GM21529 (cell line): Measurements from ENCODE around the gene USP49.

Source experiments
- ATAC-seq: cut with Tn5 transposase; IDR thresholded peaks from one replicate; pipeline ENCODE4 v1.9.1; 2021; ENCODE audit not compliant: unreplicated experiment

USP49 gene

DNA sequence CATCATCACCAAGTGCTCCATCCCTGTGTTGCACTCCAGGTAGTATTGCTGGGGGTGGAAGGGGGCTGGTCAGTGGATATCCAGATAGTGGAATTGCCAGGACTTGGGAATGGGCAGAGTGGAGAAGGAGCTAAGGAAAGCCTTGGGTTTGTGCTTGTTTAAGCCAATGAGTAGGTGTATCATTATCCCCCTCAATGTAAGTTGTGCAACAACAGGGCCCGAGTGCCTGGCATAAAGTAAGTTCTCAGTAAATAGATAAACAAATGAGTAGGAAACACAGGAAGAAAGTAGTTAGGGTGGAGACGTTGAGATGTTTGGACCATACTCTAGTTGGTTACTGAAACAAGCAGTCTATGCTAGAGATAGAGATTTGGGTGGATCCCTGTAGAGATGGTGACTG is 36.6 kb upstream of the USP49 start:
- no peak for ATAC-seq

DNA sequence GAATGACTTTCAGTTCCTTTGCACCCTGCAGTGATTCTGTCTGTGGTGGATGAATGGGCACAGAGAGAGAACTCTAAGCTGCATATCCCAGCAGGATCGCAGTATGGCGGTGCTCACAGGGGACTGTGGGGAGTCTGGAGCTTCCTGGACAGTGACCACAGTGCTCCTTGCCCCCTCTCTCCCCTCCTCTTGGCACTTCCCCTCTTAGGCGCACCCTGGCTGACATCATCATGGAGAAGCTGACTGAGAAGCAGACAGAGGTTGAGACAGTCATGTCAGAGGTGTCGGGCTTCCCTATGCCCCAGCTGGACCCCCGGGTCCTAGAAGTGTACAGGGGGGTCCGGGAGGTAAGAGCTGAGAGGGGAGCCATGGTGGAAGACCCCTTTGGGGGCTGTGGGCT is 34.7 kb upstream of the USP49 start:
- no peak for ATAC-seq

DNA sequence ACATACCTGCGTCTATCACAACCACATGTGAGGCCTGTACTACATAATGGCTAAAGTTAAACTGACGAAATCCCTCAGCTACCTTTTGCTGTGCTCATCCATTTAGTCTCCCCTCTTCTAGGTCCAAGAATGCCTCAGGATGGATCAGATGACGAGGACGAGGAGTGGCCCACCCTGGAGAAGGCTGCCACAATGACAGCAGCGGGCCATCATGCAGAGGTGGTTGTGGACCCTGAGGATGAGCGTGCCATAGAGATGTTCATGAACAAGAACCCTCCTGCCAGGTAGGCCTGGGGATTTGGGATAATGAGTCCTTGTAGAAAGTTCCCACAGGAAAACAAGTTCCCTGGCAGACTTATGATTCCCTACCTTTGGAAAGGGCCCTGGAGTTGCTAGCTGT is 32.1 kb upstream of the USP49 start:
- no peak for ATAC-seq

DNA sequence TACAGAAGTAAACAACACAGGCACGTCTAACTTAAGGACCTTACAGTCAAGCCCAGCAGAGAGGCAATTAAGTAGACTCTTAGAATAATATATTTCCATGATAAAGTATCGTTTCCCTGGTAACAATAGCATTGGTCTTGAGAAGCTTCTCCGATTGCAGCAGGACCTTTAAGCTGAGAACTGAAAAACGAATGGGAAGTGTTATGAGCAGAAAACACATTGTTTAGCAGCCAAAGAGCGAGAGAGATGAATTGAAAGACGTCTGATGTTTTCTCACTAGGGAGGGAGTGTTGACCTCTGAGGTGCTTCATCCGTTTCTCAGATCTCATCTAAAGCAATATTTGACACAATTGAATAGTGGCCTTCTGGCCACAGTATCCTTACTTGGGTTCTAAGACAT is 27.0 kb upstream of the USP49 start:
- no peak for ATAC-seq

DNA sequence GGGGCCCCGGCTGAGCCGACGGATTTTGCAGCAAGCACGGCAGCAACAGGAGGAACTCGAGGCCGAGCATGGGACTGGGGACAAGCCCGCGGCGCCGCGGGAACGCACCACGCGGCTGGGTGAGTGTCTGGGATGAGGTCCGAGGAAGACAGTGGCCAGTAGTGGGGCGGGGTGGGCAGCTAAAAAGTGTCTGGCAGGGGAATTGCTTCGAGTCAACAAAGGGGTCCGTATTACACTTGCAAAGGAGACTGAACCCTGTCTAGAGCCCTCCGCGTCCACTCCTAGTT is 26.5 kb upstream of the USP49 start:
- ATAC-seq = no peak

DNA sequence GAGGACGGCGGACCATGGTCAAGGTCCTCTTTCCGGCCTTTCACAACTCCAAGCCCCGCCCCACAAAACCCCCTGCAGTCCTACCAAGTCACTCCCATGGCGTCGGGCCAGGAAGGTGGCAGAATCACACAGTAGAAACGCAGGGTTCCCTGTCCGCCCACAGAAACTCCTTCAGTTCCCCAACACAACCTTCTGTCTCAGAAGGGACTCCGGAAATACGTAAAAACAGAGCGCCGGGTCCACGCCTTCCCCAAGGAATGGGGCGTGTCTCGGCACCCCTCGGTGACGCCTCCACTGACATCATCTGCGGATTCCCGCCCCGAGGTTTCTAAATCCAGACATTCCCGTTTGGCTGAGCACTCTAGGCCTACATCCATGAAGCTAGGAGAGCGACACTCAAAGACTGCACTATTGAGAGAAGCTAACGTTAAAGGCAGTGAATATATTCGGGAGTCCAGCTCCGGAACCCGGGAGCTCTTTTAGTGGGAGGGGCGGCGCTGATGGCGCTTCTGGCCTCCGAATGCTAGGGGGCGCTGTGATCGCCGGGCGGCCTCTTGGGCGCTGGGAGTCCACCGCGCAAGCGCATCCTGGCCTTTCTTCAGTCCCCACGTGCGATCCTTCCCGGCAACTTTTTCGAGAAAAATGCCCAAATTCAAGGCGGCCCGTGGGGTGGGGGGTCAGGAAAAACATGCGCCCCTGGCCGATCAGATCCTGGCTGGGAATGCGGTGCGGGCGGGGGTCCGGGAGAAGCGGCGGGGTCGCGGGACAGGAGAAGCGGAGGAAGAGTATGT is 25.9 kb upstream of the USP49 start, which contains the start of the genes BYSL and MED20:
Gene BYSL, plus strand, starts transcription at position 579 of the 791 bp plus-strand sequence. Its CDS starts 64 bp downstream, at position 643.
Gene MED20, minus strand, starts transcription at position 219 of the 791 bp plus-strand sequence. Its CDS starts 121 bp downstream, at position 98.
- ATAC-seq = peak; percentile 90

DNA sequence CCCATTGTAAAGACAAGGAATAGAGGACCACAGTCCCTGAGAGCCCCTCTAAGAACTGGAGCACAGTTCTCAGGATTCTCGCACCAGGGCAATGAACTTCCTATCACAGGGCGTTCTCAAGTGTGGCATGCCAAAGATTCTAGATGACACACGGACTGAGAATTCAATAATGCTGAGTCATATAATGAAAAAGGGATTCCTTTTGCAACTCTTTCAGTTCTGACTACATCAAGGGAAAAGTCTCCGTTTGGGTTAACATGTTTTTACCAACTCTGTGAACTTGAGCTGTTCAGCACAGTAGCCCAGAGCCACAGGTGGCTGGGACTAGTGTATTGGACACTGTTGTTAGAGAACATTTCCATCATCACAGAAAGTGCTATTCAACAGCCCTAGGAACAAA is 22.4 kb upstream of the USP49 start:
- ATAC-seq = no peak

DNA sequence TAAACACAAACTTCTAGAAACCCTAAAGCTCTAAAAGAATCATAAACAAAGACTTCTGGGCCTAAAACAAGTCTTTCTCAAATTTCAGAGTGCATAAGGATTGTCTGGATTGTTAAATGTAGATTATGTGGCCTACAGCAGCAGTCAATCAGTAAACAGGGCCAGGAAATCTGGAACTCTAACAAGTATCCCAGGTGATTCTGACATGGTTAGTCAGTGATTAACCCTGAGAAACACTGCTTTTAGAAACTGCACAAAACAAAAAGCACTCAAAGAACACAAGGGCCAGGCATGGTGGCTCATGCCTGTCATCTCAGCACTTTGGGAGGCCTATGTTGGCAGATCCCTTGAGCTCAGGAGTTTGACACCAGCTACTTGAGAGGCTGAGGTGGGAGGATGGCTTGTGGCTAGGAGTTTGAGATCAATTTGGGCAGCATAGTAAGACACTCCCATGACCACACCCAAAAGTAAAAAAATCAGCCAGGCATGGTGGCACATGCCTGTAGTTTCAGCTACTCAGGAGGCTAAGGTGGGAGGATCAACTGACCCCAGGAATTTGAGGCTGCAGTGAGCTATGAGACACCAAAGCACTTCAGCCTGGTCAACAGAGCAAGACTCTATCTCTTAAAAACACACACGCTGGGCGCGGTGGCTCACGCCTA is 19.8 kb upstream of the USP49 start:
- ATAC-seq = no peak

DNA sequence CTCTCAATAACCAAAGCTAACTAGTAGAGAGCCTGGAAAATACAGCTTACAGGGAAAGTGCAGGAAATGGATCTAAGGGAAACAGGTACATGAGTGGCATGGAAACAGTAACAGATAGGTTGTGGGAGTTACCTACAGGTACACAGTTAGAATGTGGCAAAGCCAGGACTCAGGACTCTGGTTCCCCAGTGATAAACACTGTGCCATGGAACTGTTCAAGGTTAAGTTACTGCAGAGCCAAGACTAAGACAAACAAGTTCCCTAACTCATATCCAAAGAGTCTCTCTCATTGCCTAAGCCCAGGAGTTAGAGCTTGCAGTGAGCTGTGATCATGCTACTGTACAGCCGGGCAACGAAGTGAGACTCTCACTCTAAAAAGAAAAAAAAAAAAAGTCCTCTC is 19.2 kb upstream of the USP49 start:
- no peak for ATAC-seq

DNA sequence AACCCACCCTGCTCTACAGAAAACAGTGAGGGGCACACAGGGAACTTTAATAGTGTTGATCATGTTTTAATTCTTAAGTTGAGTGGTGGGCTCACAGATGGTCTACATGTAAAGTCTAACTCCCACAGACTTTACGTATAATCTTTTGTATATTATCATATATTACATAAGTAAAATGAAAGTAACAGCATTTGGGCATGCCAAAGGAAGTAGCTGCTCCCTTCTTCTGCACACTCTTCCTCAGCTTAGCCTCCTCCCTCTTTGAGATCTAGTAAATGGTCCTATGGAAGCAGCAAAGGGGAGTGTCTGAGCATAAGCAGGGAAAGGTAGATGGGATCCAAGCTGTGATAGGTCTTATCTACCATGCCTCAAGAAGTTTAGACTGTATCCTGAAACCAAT is 14.6 kb upstream of the USP49 start:
- no peak for ATAC-seq

DNA sequence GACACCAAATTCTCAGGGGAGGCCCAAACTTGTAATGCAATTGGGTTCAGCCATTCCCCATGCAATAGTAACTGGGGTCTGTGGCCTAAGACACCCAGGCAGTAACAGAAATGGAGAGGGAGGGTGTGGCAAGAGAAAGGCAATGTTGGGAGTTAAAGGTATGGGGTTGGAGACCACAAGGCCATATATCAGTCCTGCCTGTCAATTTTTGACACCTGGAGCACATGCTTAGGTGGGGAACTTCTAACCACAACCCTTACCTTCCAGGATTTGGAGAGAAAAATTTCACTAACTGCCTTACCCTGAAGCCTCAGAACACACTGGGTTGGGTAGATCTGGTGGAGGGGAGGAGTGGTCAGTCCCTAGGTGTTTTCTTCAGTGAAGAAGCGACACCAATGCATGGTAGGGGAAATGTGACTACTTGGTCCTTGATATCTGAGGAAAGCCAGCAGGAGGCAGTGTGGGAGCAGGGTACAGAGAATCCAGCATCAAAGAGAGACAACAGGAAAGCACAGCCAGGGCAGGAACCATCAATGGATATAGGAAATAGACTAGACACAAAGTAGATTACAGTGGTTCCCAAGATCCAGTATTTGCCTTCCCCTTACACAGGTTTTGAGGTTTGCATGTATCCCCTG is 6.8 kb upstream of the USP49 start:
- ATAC-seq = no peak

DNA sequence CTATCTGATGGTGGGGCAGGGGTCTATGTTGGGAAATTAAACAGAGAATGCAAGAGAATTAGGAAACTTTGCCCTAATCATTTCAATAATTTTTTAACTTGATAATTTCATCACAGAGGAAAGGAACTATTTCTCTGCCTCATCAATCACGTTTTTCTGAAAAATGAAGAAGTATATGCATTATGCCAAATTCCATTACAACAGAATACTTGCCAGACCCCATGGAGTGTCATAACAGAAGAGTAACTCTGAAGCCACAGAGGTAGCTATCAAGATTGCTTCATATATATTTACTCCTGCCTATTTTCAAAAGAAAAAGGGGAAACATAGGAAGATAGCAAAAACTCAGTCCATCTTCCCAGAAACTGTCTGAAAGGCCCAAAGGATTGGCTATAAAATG is 5.7 kb upstream of the USP49 start:
- no peak for ATAC-seq

DNA sequence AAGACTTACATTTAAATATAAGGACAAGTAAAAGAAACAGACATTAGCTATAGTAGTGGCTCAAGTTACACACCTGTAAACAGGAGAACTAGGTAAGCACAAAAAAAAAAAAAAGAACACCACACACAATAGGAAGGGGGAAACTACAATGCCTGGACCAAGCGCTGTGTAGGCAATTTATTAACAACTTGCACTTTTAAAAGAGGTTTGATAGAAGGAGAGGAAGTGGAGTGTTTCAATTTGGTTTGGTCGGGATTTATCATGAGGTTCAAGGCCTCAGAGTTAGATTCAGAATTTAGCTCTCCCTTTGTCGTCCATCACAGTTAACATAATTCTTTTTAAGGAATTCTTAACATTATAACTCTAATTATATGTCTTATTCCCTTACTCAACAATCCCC is 1.1 kb upstream of the USP49 start:
- ATAC-seq = no peak

DNA sequence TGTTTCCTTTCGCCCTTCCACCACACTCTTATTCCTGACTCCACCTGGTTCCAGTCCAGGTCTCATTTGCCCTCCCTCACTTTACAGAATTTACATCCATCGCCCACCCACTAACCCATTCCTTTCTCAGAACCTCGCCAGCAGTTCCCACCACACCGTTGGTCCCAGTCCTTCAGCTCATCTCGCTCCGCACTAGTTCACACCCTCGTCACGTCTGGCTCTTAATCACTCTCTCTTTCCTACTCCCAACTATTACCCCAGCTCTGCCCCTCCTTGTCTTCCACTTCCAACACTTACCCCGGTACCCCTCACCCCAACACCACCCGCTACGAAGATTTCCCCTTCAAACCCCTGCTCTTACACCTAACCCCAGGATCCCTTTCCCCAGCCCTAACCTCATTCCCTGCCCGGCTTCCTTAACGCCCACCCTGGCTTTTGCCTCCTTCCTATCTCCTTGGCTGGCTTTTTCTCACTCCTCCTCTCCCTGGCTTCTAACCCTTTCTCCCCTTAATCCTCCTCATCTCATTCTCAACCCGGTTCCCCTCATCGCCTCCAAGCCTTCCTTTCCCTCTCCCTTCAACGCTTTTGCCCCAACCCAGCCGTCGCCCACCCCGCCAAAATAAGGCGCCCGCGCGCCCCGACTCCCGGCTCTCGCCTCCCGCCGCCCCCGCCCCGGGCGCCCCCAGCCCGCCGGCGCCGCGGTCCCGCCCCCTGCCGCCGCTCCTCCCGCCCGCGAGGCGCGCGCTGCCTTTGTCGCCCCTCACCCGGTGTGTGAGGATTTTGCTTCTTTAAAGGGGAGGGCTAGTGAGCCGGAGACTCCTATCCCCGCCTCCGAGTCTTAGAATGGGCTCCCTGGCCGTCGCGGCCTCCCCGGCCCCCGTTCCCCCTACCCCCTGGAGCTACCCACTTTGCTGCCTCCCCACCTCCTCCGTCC is 542 bp downstream of the USP49 start:
- peak; percentile 25 for ATAC-seq

DNA sequence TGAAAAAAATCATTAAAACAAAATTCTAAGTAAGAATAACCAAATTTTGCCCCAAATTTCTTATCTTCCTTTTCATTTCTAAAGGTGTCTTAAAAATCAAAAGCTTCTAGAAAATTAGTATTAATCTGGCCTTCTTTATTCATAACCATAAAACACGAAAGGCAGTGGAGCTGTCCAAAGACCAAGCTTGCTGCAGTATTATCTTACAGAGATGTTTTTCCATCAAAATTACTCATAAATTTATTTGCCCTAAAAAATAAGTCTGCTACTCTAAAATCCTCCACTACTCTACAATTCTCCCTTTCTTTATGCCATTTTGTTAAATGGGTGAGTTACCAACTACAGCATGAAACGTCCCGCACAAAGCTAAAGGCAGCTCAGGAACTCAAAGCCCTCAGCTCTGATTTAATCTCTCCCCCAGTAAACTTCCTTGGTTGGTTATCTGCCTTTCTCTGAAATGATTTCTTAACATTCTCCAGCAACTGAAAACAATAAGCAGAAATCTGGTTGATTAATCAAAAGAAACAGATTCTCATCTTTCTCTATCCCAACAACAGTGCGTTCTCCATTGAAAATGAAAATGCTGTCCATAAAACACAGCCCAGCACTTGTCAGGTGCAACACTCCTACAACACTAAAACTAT is 2.1 kb downstream of the USP49 start:
- no peak for ATAC-seq

DNA sequence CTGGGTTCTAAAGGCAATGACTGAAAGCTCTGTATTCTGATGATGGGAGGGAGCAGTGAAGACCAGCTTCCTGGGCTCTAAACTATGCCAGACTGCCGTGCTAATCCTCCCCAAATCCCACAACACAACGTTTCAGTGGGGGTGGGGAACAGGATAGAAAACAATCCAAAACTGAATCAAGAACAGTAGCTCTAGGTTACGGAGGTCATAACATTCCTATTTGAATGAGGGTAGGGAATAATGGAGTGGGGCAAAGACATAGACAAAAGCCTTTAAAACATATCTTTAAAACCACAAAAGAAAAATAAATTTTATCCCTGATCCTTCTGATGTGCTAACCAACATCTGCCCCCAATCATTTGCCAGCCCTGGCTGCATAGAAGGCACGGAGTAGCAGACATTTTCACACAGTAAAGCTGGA is 7.8 kb downstream of the USP49 start:
- ATAC-seq = no peak

DNA sequence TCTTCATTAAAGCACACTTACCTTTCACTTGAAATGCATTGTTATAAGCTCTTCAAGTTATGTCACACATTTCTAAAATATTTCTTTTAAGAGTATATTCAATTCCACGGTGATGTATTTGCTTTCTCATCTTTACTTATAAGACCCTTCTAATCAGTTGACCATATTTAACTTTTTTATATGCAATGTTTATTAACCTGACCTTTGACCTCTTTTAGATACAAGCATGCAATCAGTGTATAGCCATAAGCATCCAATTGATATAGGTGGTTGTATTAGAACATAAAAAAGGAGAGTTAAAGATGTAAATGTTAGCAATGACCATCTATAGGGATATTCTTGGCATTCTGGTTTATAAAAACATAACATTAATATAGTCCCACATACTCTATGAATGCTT is 9.2 kb downstream of the USP49 start:
- ATAC-seq = no peak

DNA sequence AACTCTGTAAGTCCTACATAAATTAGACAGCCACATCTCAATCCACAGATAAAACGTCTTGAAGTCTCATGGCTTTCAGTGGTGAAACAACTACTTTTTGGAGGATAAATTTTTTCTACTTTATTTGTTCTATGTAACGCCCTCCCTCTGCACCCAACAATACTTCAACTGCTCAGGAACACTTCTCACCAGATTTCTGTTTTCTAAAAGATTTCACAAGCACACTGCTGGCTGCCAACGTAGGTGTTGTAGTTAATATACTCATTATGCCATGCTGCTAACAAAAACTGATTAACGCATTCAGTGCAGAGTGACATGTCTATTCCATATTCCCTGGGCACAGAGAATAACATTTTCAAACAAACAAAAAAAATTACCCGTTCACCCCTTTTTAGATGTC is 10.2 kb downstream of the USP49 start:
- no peak for ATAC-seq

DNA sequence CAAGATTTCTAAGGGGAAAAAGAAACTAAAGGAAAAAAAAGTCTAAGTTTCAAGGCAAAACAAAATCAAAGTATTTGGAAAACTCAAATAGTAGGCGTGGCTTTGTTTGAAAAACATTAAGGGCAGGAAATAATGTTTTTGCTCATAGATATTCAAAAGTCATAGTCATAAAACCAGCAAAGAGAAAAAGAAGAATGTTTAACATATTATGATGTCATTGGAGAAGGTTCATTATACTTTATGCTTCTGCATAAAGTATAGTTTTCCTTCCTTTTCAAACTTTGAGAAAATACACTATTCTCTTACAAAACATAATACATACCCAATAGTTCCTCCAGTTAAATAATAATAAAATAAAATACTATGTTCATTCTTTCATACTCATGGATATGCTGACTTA is 13.7 kb downstream of the USP49 start:
- ATAC-seq = no peak

DNA sequence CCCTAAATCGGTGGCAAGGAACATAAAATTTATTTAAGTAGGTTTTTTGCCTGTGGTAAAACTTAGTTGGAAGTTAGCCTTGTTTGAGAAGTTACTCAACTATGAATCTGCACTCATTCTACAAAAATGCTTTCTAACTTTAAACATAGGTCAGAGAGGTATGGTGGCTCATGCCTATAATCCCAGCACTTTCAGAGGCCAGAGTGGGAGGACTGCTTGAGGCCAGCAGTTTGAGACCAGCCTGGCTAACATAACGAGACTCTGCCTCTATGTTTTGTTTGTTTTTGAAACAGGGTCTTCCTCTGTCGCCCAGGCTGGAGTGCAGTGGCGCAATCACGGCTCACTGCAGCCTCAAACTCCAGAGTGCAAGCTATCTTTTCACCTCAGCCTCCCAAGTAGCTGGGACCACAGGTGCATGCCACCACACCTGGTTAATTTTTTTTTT is 16.2 kb downstream of the USP49 start:
- no peak for ATAC-seq

DNA sequence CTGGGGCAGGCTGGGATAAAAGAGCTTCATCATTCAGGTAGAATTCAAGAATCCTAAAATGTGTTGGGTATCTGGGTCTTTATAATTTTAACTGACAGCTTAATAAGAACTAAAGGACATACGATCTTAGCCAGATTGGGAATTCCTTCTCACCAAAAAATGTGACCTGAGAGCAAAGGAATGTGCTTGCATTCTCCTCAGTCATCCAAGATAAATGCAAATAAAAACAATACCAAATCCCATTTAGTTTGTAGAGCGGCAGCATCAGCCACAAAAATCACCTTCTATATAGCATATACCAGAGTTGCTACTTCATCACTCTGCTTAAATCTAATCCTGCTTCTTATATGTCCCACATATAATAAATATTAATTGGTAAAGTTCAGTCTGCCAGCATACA is 16.9 kb downstream of the USP49 start:
- ATAC-seq = no peak
